HG03039 (cell line): ENCODE measurements around the gene ANKUB1.

ENCODE experiments used
- ATAC-seq: cut with Tn5 transposase; IDR thresholded peaks from one replicate; pipeline ENCODE4 v1.9.1; 2021; ENCODE audit warnings: mild to moderate bottlenecking, moderate library complexity; ENCODE audit not compliant: unreplicated experiment

Gene ANKUB1

GRCh38 chr3:149713730-149714654, 78.4 kb downstream of the ANKUB1 start:
- ATAC-seq = no peak
